ENCODE results near the gene CASP6.
A peak's percentile ranks its signal among the peaks of the same experiment; 100 is the strongest.

Gene CASP6

DNA sequence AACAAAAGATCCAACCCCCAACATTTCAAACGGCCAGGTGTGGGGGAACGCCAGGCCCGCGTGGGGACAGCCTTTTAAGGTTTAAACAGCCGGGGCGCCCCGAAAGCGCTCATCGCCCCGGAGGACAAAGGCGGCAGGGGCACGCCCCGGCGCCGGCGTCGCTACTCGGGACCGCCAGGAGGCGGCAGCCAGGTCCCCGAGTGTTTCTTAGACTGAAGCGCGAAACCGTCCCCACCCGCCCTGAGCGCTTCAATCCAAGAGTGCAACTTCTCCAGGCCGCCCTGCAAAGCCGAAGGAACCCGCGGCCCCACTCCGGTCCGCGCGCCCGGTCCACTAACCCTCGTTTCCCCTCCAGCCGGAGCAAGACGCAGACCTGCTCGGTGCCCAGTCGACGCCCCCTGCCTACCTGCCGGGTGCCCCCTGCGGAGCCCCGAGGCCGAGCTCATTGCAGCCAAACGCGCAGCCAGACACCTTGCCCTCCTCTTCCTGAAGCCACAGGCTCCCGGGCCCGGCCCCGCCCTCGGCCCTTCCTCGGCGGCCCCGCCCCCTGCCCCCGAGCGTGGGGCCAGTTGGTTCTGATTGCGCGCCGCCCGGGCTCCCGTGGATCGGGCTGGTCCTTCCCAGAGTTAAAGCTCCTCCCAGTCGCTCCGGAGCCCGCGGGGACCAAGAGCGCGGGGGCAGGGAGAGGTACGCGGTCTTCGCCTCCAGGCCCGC, at the start of gene CASP6:
TSS of gene CASP6 (minus strand) at position 496 of the 714 bp plus-strand sequence. CDS start at position 446, 50 bp downstream.
- peak; percentile 71 to 76 for DNase-seq

DNA sequence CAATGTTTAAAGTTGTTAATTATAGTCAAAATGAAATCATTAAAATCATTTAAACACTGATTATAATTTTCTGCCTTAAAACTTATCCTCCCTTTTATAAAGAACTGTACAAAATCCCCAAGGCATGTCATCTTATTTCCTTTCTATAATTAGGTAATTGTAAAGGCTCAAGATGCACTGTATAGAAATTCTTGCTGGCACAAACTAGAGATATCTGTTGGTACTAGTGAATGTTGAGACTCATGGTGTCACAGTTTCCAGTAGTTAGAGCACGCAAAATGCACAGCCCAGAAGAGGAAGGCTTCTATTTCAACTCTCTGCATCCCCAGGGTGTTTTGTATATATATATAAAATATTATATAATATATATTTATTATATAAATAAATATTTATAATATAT, 49.3 kb upstream of the CASP6 start:
- no peak for DNase-seq

DNA sequence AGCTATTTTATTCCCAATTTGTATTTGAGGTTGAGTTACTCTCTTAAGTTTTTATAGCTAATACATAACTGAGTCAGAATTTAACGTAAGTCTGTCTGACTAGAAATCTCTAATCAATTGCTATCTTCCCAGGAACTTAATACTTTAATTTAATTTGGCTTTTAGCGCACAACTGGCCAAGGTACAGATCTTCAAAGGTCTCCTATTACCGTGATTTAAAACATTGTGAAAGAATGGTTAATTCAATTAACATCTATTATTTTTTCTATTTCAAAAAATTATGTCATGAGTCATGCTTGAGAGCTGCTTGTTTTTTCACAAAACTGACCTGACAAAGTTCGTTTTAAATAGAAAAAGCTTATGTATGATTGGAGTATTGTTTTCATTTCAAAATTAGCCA, 48.6 kb upstream of the CASP6 start:
- DNase-seq, result no peak

DNA sequence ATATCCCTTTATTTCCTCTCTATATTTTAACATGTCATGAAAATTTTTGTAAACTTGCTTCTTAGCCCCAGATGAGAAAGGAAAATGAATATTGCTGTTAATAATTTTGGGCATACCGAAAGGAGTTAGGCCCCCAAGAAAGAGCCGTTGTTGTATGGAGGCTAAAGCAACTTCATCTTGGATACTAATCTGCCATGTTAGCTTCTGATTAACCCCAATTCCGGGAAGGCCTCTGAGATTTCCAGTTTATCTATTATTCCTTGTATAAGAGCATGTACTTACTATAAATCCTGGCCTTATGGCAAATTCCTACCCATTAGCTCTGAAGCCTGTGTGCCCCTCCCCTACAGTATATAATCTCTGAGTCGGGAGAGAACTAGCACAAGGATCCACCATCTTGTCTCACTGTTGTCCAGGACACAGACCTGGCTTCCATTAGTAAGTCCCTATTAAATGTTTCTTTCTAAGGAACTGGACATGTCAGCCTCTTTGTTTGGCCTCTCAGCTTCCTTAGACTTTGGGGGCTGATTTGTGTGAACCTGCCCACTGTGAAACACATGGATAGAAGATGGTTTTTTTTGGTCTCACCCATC, 47.5 kb upstream of the CASP6 start:
- DNase-seq, result no peak

DNA sequence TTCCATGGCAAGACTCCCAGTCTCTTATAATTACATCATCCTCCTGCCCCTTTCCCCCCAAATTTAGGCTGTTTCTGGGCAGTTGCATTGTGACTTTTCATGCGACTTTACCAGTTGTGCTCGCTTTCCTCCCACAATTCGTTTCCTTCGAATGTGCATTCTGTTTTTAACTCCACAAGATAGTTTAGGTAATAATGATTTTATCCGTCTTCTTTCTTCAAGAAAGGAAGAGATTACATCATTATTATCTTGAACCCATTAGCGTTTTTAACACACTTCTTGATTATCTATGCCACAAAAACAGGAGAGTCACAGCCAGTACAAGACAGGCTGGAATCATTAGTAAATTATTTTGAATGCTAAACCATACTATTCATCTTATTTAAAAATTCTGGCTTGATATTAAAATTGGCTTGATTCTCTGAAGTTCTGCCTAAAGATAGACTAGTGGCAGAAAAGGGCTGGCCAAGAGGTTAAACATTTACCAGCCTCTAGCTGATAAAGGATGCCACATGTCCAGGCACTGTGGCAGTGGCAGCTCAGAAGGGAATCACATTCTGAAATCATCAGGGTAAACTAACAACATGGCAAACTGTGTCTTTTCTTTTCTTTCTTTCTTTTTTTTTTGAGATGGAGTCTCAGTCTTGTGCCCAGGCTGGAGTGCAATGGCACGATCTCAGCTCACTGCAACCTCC, 46.3 kb upstream of the CASP6 start:
- no peak for DNase-seq

DNA sequence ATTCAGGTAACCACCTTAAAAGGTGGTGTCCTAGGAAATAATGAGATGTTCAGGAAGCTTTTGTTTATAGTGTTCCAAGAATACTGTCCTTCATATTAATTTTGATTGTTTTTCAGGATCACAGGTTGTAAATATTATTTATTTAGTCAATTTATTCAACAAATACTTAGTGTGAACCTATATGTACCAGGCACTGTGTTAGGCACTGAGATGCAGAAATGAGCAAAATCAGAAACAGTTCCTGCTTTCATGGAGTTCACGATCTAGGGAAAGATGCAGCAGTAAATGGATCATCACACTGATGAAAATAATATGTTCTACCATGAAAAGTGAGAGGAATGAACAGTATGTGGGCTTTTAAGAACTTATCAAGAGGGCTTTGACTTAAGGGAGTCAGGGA, 44.9 kb upstream of the CASP6 start:
- DNase-seq, result no peak

DNA sequence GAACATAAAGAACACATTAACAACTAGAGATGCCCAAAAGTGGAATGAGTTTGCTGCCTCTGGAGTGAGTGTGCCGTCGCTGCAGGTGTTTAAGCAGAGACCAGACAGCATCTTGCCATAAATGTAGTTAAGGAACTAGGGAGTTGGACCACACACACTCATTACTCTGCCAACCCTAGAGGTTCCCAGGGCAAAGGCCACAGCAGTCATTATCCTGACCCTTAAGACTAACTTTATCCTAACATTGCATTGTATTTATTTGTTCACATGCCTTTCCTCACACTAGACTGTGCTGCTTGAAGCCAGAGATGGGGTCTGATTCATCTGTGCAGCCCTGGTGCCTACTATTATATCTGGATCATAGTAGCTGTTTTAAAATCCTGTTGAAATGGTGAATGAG, 43.5 kb upstream of the CASP6 start:
- DNase-seq, result no peak

DNA sequence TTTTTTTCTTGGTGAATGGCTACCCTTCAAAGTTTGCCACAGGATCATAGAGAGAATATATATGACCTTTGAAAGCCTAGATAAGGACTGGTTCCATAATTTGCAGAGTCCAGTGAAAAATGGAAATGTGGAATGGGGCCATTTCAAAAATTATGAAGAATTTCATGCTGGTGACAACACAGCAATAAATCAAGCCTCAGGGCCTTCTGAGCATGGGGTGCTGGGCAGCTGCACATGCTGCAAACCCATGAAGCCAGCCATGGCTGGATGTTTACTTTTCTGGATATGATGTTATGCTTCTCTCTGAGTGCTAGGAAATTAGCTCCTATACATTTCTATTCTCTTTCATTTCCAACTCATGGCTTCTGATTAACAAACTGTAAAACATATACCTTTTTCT, 42.6 kb upstream of the CASP6 start:
- no peak for DNase-seq

DNA sequence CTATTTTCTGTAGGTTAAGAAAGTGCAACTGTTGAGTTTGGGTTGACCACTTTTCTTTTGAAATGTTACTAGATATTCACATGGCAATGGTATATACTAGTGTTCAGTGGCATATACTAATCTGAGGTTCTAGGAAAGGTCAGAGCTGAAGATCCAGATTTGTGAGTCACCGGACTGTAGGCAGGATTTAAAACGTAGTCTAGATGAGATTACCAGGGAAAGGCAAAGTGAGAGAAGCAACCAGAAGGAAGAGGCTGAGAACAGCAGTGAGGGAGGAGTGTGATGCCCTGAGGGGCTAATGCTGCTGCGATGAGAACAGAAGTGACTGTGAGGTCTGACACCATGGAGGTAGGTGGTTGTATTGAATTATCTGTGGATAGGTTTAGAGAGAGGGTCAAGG, 36.3 kb upstream of the CASP6 start:
- DNase-seq, result no peak

DNA sequence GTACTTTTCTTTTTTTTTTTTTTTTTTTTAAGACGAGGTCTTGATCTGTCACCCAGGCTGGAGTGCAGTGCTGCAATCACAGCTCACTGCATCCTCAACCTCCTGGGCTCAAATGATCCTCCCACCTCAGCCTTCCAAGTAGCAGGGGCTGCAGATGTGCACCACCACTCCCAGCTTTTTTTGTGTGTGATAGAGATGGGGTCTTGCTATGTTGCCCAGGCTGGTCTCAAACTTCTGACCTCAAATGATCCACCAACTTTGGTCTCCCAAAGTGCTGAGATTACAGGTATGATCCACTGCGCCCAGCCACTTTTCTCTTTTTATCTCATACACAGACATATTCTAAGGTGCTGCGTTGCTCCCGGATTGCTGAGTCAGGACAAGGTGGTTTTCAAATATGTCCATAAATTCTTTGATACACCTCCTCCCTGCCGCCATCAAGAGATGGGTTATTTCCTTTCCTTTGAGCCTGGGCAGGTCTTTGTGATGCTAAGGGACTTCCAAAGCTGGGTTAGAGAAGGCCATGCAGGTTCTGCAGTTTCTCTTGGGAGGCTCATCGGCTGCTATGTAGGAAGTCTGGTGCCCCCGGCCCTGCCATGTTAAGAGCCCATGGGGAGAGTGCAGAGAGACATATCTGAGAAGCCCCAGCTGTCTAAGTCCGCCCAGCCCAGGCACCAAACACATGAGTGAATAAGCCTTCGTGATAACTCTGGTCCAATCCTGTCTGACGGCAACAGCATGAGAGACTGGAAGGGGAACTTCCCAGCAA, 35.0 kb upstream of the CASP6 start:
- DNase-seq, result no peak

DNA sequence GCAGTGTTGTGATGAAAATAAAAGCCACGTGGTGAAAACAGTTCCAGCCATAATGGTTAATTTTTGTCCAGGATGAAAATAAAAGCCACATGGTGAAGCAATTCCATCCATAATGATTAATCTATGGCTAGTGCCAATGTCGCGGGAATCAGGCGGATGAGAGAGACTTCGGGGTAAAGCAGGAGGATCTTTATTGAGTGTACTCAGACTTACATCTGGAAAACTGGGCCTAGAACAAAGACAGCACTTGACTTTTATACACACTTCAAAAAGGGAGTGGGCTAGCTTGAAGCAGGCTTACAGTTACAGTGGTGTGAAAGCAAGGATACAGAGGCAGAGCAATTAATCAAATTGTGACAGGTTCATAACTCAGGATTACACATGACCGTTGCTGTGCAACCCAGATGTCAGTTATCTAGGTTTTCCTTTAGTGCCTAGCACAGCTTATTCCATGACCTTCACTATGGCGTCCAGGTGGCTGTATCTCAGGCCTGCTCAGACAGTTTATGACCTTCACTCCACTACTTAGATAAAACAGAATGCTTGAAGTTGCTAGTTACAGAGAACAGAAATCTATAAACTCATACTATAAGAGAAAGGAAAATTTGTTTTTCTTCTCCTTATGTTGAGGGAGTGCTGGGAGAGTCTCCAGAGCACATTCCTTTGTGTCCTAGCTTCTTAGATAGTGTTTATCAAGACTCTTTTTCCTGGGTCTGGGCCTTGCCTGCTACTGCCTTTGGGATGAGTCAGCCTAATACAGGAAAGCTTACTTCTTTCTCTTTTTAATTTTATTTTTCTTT, 32.5 kb upstream of the CASP6 start:
- no peak for DNase-seq

DNA sequence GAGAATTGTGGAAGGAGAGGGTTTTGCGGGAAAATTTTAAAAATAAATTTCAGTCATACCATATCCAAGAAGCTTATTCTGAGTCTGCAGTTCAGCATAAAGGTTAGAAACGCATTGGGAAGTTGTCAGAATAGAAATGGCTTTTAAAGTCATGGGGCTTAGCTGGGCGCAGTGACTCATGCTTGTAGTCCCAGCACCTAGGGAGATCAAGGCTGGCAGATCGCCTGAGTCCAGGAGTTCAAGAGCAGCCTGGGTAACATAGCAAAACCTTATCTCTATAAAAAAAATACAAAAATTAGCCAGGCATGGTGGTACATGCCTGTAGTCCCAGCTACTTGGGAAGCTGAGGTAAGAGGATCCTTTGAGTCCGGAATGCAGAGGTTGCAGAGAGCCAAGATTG, 30.5 kb upstream of the CASP6 start:
- no peak for DNase-seq

DNA sequence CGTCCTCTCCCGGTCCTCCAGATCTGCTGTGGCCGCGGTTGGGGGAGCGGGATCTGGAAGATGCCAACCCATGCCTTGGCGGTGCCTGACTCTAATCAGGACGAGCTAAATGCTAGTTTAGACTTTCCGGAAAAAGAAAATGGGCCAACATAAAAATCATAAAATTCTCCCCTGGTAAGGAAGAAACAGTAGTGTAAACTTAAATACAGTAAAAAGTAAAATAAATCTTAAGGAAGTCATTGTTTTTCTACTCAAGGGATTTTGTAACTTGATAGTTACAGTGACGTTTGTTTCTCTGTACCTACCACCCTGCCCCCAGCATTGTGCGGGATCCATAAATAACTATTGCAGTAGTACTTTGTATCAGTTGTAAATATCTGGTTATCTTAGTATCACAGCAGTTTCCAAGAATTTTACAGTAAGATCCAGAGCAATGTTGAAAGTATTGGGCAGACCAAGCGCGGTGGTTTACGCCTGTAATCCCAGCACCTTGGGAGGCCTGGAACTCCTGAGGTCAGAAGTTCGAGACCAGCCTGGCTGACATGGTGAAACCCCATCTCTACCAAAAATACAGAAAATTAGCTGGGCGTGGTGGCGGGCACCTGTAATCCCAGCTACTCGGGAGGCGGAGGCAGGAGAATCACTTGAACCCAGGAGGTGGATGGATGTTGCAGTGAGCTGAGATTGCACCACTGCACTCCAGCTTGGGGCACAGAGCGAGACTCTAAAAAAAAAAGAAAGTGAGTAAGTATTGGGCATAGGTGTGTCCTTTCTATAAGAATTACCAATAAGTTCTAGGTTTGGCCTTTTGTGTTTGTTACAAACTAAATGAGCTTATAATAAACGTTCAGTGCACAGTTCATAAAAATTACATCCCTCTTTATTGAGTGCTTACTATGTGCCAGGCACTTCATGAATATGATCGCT, 27.6 kb upstream of the CASP6 start:
- no peak for DNase-seq

DNA sequence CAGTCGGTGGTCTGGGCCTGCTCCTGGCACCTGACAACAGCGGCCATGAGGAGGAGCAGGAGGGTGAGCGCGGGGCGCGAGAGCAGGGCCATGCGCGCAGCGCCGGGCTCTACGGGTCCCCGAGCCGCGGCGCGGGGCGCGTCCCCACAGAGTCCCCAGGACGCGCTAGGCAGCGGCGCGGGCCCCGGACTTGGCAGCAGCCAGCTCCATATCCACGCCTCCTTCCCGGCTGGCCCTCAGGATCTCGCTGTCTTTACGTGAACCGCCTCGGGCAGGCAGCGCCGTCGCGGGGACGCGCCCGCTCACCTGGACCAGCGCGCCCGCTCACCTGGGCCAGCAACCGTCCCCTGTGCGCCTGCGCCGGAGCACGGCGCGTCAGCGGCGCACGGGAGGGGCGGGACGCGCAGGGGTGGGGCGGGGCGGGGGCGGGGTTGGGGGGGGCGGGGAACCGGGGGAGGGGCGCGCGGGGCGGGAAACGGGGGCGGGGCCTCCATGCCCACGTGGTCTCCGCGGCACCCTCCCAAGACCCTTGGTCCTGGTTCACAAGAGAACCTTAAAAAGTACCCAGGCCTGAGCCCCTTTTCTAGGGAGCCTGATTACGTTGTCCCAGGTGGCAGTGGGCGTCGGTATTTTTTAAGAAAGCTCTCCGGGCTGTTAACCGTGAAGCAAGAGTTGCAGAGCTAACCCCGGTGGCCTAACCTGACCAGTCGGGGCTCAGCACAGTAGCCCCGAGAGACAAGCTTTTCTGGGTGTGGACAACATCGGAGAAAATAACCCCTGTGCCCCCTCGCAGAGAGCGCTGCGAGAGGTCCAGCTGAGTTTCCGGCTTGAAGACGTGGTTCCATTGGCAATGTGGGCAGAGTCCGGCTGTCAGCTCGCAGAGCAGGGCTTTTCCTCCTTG, 26.7 kb upstream of the CASP6 start, which contains the start of gene PLA2G12A:
TSS of gene PLA2G12A (minus strand) at position 353 of the 901 bp plus-strand sequence. CDS start at position 92, 261 bp downstream.
- DNase-seq, result peak; percentile 71 to 72

DNA sequence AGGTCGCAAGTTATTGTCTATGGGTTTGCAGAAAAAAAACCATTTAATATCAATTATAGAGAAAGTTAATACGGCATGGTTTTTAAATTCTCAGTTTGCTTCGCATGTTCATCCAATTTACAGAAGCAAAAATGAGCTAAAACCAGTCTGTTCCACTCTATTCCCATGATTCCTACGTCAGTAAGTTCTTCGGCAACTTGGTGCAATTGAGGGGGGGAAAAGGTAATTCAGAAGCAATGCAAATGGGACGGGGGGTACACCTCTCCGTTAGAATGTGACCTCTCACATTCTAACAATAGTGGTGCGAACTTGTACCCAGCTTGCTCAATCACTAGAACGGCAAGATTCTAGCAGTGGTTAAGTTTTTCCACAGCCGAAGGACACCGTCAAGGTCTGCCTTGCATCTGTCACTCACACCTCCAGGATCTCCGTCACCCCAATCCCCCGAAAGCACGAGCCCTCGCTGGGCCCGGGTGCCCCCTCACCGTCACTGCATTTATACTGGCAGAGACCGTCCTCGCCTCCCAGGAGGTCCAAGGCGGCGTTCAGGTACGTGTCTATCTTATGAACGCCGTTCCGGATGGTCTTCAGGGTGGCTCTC, 26.0 kb upstream of the CASP6 start:
- DNase-seq, result peak in 1 of 2 donors; percentile 30

DNA sequence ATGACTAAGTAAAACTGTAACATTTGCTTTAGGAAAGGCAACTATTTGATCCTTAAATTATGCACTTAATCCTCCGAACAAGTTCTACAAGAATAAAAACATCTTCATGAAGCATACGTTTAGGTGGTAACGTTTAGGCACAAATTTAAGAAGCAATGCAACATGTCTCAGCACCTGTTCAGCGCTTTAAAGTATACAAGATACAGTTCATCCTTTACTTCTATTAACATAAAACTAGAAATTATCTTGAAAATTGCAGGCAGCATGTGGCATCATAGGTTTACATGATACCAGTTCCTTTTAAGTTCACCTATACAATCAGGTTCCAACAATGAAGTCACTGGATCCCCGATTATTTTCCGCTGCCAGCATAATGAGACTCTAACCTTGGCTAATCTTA, 25.1 kb upstream of the CASP6 start:
- no peak for DNase-seq

DNA sequence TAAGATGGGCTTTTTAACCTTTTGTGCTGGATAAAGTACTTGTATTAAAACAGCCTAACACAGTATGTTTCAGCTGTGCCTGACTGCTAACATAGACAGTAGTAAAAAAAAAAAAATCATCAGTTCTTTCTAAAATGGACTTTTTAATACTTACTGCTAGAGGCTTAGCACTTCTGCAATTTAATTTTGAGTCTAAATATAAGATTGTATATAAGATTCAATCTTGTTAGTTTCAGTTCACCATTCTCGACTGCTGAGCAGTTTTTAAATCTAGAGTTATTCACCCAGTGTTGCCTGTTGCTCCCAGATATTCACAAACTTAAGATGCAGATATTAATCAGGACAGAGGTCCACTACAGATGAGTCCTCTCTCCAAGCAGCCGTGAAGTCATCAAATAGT, 19.9 kb upstream of the CASP6 start:
- no peak for DNase-seq

DNA sequence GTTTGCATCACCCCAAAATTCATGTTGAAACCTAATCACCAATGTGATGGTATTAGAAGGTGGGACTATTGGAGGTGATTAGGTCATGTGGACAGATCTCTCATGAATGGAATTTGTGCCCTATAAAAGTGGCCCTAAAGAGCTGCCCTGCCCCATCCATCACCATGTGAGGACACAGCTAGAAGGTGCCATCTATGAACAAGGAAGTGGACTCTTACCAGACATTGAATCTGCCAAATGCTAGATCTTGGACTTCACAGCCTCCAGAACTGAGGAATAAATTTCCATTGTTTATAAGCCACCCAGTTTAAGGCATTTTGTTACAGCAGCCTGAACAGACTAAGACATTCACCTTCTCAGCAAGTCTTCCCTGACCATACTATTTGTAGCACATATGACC, 19.1 kb upstream of the CASP6 start:
- no peak for DNase-seq

DNA sequence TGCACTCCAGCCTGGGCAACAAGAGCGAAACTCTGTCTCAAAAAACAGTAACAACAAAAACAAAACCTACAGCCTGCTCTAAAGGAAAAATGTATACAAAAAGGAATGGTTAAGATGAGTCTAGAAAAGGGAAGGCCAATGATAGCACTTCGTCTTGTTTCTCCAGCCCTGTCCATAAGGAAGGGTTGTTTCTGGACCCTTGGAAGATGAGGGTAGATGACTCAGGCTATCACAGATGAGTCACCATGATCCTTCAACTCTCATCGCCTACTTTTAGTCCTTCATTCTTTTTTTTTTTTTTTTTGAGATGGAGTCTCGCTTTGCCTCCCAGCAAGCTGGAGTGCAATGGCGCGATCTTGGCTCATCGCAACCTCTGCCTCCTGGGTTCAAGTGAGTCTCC, 17.8 kb upstream of the CASP6 start:
- no peak for DNase-seq

DNA sequence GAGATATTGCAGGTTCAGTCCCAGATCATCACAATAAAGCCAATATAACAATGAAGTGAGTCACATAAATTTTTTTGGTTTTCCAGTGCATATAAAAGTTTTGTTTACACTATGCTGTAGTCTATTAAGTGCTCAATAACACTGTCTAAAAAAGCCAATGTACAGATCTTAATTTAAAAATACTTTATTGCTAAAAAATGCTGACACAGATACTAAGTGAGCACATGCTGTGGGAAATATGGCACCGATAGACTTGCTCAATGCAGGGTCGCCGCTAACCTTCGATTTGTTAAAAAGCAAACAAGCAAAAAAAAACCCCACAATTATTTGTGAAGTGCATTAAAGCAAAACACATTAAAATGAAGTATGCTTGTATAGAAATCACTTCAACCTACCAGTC, 16.4 kb upstream of the CASP6 start:
- no peak for DNase-seq

Measured in stimulated activated CD4-positive, alpha-beta T cell treated with anti-CD3 and anti-CD28 coated beads, Interleukin-2, amount 100 ng/mL, for 24 hours (primary cell).